ENCODE measurements around the gene PDE4B.

DNA sequence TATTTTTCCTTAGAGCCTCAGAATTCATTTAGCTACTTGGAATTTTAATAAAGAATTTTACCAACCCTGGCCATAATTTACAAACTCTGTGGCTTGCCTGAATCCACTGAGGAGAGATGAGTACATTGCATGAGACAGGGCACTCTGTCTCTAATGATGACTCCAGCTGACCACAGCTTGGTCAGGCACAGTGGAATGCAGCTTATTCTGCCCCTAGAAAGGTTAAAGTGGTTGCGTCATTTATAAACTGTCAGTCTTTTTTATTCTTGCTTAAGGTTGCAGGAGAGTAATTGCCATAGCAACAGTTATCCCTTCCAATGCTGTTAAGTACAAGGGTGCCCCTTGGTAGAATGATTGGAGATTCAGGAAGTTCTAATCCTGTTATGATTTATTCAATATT is 28.3 kb downstream of the PDE4B start:
- TF ChIP-seq GABPA (IDR thresholded peaks at IDR 0.05; ENCODE audit: low read depth) (no peak), CREB1 (IDR thresholded peaks at IDR 0.05; ENCODE audit: low read depth) (no peak), SPI1 (IDR thresholded peaks at IDR 0.05; ENCODE audit: borderline replicate concordance, insufficient read depth, low read depth, low read length) (no peak), POLR2A (IDR thresholded peaks at IDR 0.05; ENCODE audit: low read depth, low read length) (no peak)
- TF ChIP-seq, protein P1, sequence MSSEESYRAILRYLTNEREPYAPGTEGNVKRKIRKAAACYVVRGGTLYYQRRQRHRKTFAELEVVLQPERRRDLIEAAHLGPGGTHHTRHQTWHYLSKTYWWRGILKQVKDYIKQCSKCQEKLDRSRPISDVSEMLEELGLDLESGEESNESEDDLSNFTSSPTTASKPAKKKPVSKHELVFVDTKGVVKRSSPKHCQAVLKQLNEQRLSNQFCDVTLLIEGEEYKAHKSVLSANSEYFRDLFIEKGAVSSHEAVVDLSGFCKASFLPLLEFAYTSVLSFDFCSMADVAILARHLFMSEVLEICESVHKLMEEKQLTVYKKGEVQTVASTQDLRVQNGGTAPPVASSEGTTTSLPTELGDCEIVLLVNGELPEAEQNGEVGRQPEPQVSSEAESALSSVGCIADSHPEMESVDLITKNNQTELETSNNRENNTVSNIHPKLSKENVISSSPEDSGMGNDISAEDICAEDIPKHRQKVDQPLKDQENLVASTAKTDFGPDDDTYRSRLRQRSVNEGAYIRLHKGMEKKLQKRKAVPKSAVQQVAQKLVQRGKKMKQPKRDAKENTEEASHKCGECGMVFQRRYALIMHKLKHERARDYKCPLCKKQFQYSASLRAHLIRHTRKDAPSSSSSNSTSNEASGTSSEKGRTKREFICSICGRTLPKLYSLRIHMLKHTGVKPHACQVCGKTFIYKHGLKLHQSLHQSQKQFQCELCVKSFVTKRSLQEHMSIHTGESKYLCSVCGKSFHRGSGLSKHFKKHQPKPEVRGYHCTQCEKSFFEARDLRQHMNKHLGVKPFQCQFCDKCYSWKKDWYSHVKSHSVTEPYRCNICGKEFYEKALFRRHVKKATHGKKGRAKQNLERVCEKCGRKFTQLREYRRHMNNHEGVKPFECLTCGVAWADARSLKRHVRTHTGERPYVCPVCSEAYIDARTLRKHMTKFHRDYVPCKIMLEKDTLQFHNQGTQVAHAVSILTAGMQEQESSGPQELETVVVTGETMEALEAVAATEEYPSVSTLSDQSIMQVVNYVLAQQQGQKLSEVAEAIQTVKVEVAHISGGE (CRISPR knock-in tag; IDR thresholded peaks at IDR 0.05) = no peak
- TF ChIP-seq, protein P2, sequence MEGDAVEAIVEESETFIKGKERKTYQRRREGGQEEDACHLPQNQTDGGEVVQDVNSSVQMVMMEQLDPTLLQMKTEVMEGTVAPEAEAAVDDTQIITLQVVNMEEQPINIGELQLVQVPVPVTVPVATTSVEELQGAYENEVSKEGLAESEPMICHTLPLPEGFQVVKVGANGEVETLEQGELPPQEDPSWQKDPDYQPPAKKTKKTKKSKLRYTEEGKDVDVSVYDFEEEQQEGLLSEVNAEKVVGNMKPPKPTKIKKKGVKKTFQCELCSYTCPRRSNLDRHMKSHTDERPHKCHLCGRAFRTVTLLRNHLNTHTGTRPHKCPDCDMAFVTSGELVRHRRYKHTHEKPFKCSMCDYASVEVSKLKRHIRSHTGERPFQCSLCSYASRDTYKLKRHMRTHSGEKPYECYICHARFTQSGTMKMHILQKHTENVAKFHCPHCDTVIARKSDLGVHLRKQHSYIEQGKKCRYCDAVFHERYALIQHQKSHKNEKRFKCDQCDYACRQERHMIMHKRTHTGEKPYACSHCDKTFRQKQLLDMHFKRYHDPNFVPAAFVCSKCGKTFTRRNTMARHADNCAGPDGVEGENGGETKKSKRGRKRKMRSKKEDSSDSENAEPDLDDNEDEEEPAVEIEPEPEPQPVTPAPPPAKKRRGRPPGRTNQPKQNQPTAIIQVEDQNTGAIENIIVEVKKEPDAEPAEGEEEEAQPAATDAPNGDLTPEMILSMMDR (IDR thresholded peaks at IDR 0.05 in 2 of 3, conservative IDR thresholded peaks at IDR 0.05 in 1 of 3; ENCODE audit: control insufficient read depth in 2 of 3, extremely low read depth in 1 of 3, insufficient read depth in 1 of 3, low read depth in 3 of 3, low read length in 3 of 3) = no peak

Data from GM12878 (cell line).